ENCODE measurements around the gene PARP9. TPM values are rescaled to one million over a fixed set of nuclear protein-coding genes. Genes with fewer than 3 reads are reported as not detected.

Gene PARP9
- total RNA-seq, 2 experiments from 2014 or later = 39.9 to 46.0 TPM

DNA sequence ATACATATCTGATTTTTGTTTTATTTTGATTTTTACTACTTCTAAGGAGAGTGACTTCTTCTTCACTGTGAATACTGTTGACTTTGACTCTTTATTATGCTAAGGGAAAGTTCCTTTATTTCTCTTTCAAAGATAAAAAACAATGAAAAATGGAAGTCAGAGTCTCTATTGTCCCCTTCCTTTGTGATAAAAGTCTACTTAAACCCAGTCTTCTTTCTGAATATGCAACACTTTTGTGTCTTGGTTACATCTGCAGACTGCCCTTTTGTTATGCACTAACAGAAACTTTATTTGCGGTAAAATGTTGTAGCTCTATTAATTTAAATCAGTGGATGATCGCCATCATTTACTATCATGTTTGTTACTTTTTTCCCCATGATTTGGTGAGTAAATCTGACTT lies 26.5 kb upstream of the PARP9 start:
- H3K27ac Mint-ChIP-seq = no peak overlapping the region
- ATAC-seq (no peak), DNase-seq (no peak)
- peaks cover 25% of the 10 kb centered on the region for H3K4me1 Mint-ChIP-seq
- H3K4me3 Mint-ChIP-seq = no peak overlapping the region
- peaks cover 11% of the 10 kb centered on the region for H3K36me3 Mint-ChIP-seq (ENCODE audit: low read depth)
- ChIA-PET POLR2A (no interaction called here), CTCF (interaction anchor here (1.1 to 1.2 kb wide), 2 partner anchors 28 to 79 kb away, joined by 3 read pairs; no protein-coding TSS in a partner anchor)
- no peaks in the 10 kb centered on the region for H3K27me3 Mint-ChIP-seq
- H3K9me3 Mint-ChIP-seq (ENCODE audit: low read depth) = no peaks in the 10 kb centered on the region
- intact Hi-C loops (cut with DNase I, micrococcal nuclease) = no loop called here

DNA sequence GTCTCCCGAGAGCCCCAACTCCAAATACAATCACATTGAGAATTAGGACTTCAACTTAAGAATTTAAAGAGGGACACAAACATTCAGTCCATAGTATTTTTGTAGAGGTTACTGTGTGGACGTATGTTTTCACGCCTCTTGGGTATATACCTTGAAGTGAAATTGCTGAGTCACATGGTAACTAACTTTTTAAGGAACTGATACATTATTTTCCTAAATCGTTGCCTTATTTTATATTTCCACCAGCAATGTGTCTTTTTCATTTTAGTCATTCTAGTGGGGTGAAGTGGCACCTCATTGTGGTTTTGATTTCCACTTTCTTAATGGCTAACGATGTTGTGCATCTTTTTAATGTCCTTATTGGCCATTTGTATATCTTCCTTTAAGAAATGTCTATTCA lies 25.2 kb upstream of the PARP9 start:
- DNase-seq = no peak
- no peak for ATAC-seq
- ChIA-PET CTCF (no interaction called here), POLR2A (no interaction called here)
- Mint-ChIP-seq H3K36me3 (ENCODE audit: low read depth) (peaks cover 12% of the 10 kb centered on the region), H3K27ac (no peak overlapping the region), H3K4me3 (no peak overlapping the region), H3K27me3 (no peaks in the 10 kb centered on the region), H3K4me1 (peaks cover 33% of the 10 kb centered on the region), H3K9me3 (ENCODE audit: low read depth) (no peaks in the 10 kb centered on the region)
- intact Hi-C loops (cut with DNase I, micrococcal nuclease) = no loop called here

DNA sequence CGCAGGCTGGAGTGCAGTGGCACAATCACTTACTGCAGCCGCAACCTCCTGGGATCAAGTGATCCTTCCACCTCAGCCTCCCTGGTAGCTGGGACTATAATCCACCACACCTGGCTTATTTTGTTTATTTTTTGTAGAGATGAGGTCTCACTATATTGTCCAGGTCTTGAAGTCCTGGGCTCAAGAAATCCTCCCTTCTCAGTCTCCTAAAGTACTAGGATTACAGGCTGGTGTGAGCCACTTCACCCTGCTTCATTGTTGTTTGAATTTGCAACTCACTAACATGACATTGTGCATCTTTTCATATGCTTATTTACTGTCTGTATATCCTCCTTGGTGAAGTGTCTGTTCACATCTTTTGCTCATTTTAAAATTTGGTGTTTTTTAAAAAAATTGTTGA lies 23.5 kb upstream of the PARP9 start:
- H3K27ac Mint-ChIP-seq = no peak overlapping the region
- intact Hi-C loops (cut with DNase I, micrococcal nuclease) = loop anchor here in 1 of 2 experiments (2.0 kb wide), 1 partner anchor 23 kb away; no protein-coding TSS in a partner anchor
- ATAC-seq = no peak
- H3K4me3 Mint-ChIP-seq = no peak overlapping the region
- CTCF ChIA-PET = interaction anchor here (0.9 to 1.8 kb wide), 3 partner anchors 13 to 195 kb away, joined by 3 to 5 read pairs (median 5); no protein-coding TSS in a partner anchor
- H3K9me3 Mint-ChIP-seq (ENCODE audit: low read depth) = peaks cover 10% of the 10 kb centered on the region
- H3K4me1 Mint-ChIP-seq = peaks cover 38% of the 10 kb centered on the region
- H3K27me3 Mint-ChIP-seq = no peaks in the 10 kb centered on the region
- POLR2A ChIA-PET = interaction anchor here (0.6 kb wide), 1 partner anchor 25 kb away, joined by 3 read pairs; no protein-coding TSS in a partner anchor
- no peak for DNase-seq
- H3K36me3 Mint-ChIP-seq (ENCODE audit: low read depth) = peaks cover 24% of the 10 kb centered on the region

DNA sequence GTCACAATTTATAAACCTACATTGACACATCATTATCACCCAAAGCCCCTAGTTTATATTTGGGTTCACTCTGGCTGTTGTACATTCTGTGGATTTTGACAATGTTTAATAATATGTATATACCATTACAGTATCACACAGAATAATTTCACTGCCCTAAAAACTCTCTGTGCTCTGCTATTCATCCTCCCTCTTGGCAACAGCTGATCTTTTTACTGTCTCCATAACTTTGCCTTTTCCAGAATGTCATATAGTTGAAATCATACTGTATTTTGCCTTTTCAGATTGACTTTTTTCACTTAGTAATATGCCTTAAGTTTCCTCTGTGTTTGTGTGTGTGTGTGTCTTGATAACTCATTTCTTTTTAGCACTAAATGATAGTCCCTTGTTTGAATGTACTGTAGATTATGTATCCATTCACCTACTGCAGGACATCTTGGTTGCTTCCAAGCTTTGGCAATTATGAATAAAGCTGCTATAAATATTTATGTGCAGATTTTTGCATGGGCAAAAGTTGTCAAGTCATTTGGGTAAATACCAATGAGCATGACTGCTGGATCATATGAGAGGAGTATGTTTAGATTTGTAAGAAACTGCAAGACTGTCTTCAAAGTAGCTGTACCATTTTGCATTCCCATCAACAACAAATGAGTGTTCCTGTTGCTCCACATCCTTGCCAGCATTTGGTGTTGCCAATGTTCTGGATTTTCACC lies 22.8 kb upstream of the PARP9 start:
- Mint-ChIP-seq H3K9me3 (ENCODE audit: low read depth) (peaks cover 13% of the 10 kb centered on the region), H3K27ac (peak overlapping the region; percentile 72), H3K27me3 (no peaks in the 10 kb centered on the region), H3K4me1 (peaks cover 38% of the 10 kb centered on the region), H3K4me3 (no peak overlapping the region), H3K36me3 (ENCODE audit: low read depth) (peaks cover 26% of the 10 kb centered on the region)
- ATAC-seq (peak; percentile 75), DNase-seq (no peak)
- intact Hi-C loops (cut with DNase I, micrococcal nuclease) = loop anchor here (1.0 to 2.0 kb wide), 2 partner anchors 23 to 24 kb away; no protein-coding TSS in a partner anchor
- CTCF ChIA-PET = interaction anchor here (0.7 to 1.8 kb wide), 3 partner anchors 13 to 300 kb away, joined by 3 to 5 read pairs (median 5); no protein-coding TSS in a partner anchor
- POLR2A ChIA-PET = interaction anchor here (1.0 kb wide), 1 partner anchor 82 kb away, joined by 3 read pairs; no protein-coding TSS in a partner anchor

DNA sequence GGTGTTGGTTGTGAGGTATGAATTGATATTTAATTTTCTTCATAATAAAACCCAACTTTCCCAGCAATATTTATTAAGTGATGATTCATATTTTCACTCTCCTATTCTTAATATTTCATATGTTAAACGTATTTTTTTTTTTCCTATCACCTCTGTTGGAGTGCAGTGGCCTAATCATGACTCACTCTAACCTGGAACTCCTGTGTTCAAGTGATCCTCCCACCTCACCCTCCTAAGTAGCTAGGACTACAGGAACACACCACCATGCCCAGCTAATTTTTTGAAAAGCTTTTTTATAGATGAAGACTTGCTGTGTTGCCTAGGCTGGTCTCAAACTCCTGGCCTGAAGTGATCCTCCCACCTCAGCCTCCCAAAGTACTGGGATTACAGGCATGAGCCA lies 22.0 kb upstream of the PARP9 start:
- intact Hi-C loops (cut with DNase I, micrococcal nuclease) = loop anchor here (1.0 to 2.0 kb wide), 2 partner anchors 24 to 25 kb away; no protein-coding TSS in a partner anchor
- peaks cover 20% of the 10 kb centered on the region for H3K9me3 Mint-ChIP-seq (ENCODE audit: low read depth)
- CTCF ChIA-PET = interaction anchor here (1.2 to 1.8 kb wide), 2 partner anchors 14 to 93 kb away, joined by 5 read pairs; no protein-coding TSS in a partner anchor
- H3K36me3 Mint-ChIP-seq (ENCODE audit: low read depth) = peaks cover 30% of the 10 kb centered on the region
- H3K27me3 Mint-ChIP-seq = no peaks in the 10 kb centered on the region
- no peak overlapping the region for H3K27ac Mint-ChIP-seq
- ATAC-seq = peak; percentile 42
- no peak for DNase-seq
- POLR2A ChIA-PET = interaction anchor here (1.0 kb wide), 1 partner anchor 83 kb away, joined by 3 read pairs; no protein-coding TSS in a partner anchor
- no peak overlapping the region for H3K4me3 Mint-ChIP-seq
- peaks cover 38% of the 10 kb centered on the region for H3K4me1 Mint-ChIP-seq

DNA sequence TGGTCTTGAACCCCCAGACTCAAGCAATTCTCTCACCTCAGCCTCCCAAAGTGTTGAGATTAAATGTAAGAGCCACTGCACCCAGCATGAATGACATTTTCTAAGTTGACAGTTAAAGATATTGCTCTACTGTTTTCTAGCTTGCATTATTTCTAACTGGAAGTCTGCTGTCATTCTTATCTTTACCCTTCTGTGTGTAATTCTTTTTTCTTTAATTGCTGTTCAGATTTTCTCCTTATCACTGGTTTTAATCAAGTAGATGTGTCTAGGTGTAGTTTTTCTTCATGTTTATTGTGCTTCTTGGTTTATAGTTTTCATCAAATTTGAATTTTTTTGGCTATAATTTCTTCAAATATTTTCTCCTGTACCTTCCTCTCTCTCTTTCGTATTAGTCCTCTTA lies 18.3 kb upstream of the PARP9 start:
- Mint-ChIP-seq H3K4me3 (no peak overlapping the region), H3K27ac (no peak overlapping the region), H3K4me1 (peaks cover 40% of the 10 kb centered on the region), H3K36me3 (ENCODE audit: low read depth) (peaks cover 39% of the 10 kb centered on the region), H3K27me3 (no peaks in the 10 kb centered on the region), H3K9me3 (ENCODE audit: low read depth) (peaks cover 20% of the 10 kb centered on the region)
- DNase-seq = no peak
- no peak for ATAC-seq
- ChIA-PET CTCF (no interaction called here), POLR2A (no interaction called here)
- intact Hi-C loops (cut with DNase I, micrococcal nuclease) = no loop called here

DNA sequence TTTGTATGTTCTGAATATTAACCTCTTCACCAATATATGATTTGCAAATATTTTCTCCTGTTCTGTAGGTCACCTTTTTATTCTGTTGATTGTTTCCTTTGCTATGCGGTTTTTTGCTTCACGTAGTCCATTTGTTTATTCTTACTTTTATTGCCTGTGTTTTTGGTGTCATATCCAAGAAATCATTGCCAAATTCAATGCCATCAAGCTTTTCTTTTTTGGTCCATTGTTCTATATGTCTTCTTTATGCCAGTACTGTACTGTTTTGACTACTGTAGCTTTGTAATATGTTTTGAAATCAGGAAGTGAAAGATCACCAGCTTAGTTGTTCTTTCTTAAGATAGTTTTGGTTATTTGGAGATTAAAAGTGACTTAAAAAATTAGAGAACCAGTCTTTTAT lies 17.5 kb upstream of the PARP9 start:
- H3K4me3 Mint-ChIP-seq = no peak overlapping the region
- POLR2A ChIA-PET = no interaction called here
- H3K36me3 Mint-ChIP-seq (ENCODE audit: low read depth) = peaks cover 39% of the 10 kb centered on the region
- H3K27me3 Mint-ChIP-seq = no peaks in the 10 kb centered on the region
- no peak overlapping the region for H3K27ac Mint-ChIP-seq
- H3K4me1 Mint-ChIP-seq = peaks cover 42% of the 10 kb centered on the region
- peaks cover 20% of the 10 kb centered on the region for H3K9me3 Mint-ChIP-seq (ENCODE audit: low read depth)
- ATAC-seq (no peak), DNase-seq (no peak)
- CTCF ChIA-PET = no interaction called here
- intact Hi-C loops (cut with DNase I, micrococcal nuclease) = no loop called here

DNA sequence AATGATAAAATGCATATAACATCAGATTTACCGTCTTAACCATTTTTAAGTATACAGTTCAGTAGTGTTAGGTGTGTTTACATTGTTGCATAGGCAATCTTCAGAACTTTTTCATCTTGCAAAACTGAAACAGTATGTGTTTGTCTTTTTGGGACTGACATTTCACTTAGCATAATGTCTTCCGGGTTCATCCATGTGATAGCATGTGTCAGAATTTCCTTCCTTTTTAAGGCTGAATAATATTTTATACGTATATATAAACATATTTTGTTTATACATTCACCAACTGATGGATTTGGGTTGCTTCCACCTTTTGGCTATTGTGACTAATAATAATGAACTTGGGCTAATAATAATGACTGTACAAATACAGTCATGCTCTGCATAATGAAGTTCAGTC lies 16.4 kb upstream of the PARP9 start:
- no peak for DNase-seq
- no peak overlapping the region for H3K4me3 Mint-ChIP-seq
- intact Hi-C loops (cut with DNase I, micrococcal nuclease) = no loop called here
- H3K27ac Mint-ChIP-seq = no peak overlapping the region
- H3K9me3 Mint-ChIP-seq (ENCODE audit: low read depth) = peaks cover 20% of the 10 kb centered on the region
- ChIA-PET POLR2A (no interaction called here), CTCF (no interaction called here)
- peaks cover 45% of the 10 kb centered on the region for H3K4me1 Mint-ChIP-seq
- peaks cover 39% of the 10 kb centered on the region for H3K36me3 Mint-ChIP-seq (ENCODE audit: low read depth)
- ATAC-seq = no peak
- no peaks in the 10 kb centered on the region for H3K27me3 Mint-ChIP-seq

DNA sequence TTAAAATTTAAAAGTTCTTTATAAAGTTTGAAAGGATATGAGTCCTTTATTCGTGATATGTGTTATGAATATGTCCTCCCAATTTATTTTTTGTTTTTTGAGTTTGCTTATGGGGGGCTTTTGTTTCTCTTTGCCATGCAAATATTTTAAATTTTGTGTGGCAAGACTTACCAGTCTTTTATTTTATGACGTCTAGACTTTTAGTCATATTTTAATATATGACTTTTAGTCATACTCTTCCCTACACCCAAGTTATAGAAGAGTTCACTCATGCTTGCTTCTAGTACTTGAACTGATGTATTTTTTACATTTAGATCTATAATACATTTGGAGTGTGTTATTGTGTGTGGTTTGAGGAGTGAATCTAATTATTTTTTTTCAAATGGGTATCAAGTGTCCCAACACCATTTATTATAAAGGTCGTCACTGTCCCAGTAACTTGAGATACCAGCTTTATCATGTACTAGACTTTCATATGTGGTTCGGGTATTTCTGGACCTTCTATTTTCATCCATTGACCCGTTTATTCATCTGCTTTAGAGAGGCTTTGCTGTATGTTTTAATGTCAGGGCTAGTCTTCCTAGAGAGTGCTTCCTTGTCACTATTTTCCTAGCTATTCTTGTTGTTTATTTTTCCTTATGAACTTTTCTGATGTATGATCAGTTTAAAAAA lies 14.1 kb upstream of the PARP9 start:
- intact Hi-C loops (cut with DNase I, micrococcal nuclease) = loop anchor here (5.0 kb wide), 2 partner anchors 99 to 431 kb away; no protein-coding TSS in a partner anchor
- POLR2A ChIA-PET = no interaction called here
- Mint-ChIP-seq H3K27me3 (no peaks in the 10 kb centered on the region), H3K27ac (peak overlapping the region; percentile 100), H3K36me3 (ENCODE audit: low read depth) (peaks cover 39% of the 10 kb centered on the region), H3K9me3 (ENCODE audit: low read depth) (peaks cover 12% of the 10 kb centered on the region), H3K4me1 (peaks cover 48% of the 10 kb centered on the region), H3K4me3 (peak overlapping the region; percentile 84)
- ATAC-seq (peak; percentile 7), DNase-seq (no peak)
- CTCF ChIA-PET = interaction anchor here (1.0 to 2.0 kb wide), 7 partner anchors 16 to 185 kb away, joined by 3 to 8 read pairs (median 3); no protein-coding TSS in a partner anchor

DNA sequence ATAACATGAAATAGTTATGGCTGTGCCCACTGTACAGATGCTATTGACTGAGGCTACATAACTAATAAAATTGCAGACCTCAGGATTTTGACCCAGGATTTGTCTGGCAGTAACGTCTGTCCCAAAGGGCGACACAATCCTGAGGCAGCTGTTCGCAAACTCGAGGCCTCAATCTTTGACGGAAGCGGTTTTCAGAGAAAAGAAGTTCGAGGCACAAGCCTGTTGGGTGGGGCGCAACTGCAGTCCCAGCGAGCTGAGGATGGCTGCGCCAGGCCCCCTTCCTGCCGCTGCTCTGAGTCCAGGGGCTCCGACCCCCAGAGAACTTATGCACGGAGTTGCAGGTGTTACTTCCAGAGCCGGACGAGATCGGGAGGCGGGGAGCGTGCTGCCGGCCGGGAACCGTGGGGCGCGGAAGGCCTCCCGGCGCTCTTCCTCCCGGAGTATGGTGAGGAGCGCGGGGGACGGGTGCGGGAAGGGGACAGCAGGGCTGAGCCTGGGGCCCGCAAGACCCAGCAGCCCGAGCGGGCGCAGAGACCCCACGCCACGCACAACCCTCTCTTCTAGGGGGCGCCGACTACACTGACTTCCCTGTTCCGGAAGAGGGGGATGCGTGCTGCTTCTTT lies 13.4 kb upstream of the PARP9 start, which contains the start of gene PARP15:
TSS of gene PARP15 (plus strand) at position 242 of the 623 bp plus-strand sequence. CDS start at position 260, 18 bp downstream.
- CTCF ChIA-PET = interaction anchor here (1.5 to 2.0 kb wide), 4 partner anchors 16 to 92 kb away, joined by 3 to 8 read pairs (median 4); no protein-coding TSS in a partner anchor
- H3K36me3 Mint-ChIP-seq (ENCODE audit: low read depth) = peaks cover 35% of the 10 kb centered on the region
- H3K4me3 Mint-ChIP-seq = peak within 1 kb of the TSS; percentile 84
- DNase-seq (peak; percentile 61), ATAC-seq (no peak)
- H3K27me3 Mint-ChIP-seq = no peaks in the 10 kb centered on the region
- H3K4me1 Mint-ChIP-seq = peaks cover 55% of the 10 kb centered on the region
- H3K27ac Mint-ChIP-seq = peak within 1 kb of the TSS; percentile 100
- peaks cover 9% of the 10 kb centered on the region for H3K9me3 Mint-ChIP-seq (ENCODE audit: low read depth)
- intact Hi-C loops (cut with DNase I, micrococcal nuclease) = loop anchor here (5.0 kb wide), 2 partner anchors 100 to 430 kb away; no protein-coding TSS in a partner anchor
- POLR2A ChIA-PET = no interaction called here
